Vagina (tissue), 2 donors: ENCODE measurements around the gene LHX4. TPM values are rescaled to one million over a fixed set of nuclear protein-coding genes. Genes with fewer than 3 reads are reported as not detected.
A peak's percentile ranks its signal among the peaks of the same experiment; 100 is the strongest.

ENCODE experiments used
- DNase-seq, 2 donors: peaks; one replicate each; pipeline ENCODE4 v3.0.0-alpha.2; 2017; ENCODE audit errors: extremely low spot score in 2 of 2
- H3K27ac ChIP-seq: fragments of 200-600 bp; sonication (generic); one replicate; pipeline ENCODE4 v1.5.1; 2019
- H3K27me3 ChIP-seq: fragments of 200-600 bp; sonication (generic); one replicate; pipeline ENCODE4 v1.5.1; 2019
- H3K36me3 ChIP-seq, 2 donors: fragments of 200-600 bp; sonication (generic); one replicate each; pipeline ENCODE4 v1.5.1; 2017 to 2019
- H3K4me1 ChIP-seq: fragments of 200-600 bp; sonication (generic); one replicate; pipeline ENCODE4 v1.5.1; 2019
- H3K4me3 ChIP-seq, 2 donors: fragments of 200-600 bp; sonication (generic); 1 replicate in 1 of 2; 2 replicates in 1 of 2; pipeline ENCODE4 v1.5.1; 2016 to 2019
- H3K9me3 ChIP-seq: fragments of 200-600 bp; sonication (generic); one replicate; pipeline ENCODE4 v1.5.1; 2019
- POLR2A ChIP-seq, 2 donors: fragments of 450-650 bp; IDR thresholded peaks; one replicate each; pipeline ENCODE4 v1.6.1; 2017; ENCODE audit warnings: antibody characterized with exemption in 2 of 2, mild to moderate bottlenecking in 2 of 2, moderate library complexity in 2 of 2
- POLR2AphosphoS5 ChIP-seq, 2 donors: sonication (generic); formaldehyde crosslinking; IDR thresholded peaks; one replicate each; pipeline ENCODE4 v1.9.0; 2017; ENCODE audit warnings: antibody characterized with exemption in 2 of 2, mild to moderate bottlenecking in 2 of 2, low read depth in 1 of 2; ENCODE audit not compliant: insufficient read depth in 1 of 2
- intact Hi-C: fragments of 100-400 bp; cut with DNase I; formaldehyde crosslinking; loops from one replicate; pipeline ENCODE4 v1.15.1; 2023
- total RNA-seq: library from RNA; depleted of rRNA; stranded (reverse); fragments of >200 nt; gene quantifications from one replicate; pipeline ENCODE4 v1.2.3, GENCODE V29; 2016
- TF ChIP-seq, protein P1 (sequence below), 3 experiments: fragments of 450-650 bp in 2 of 3; fragments of 200-600 bp in 1 of 3; sonication (generic) in 1 of 3; IDR thresholded peaks; one replicate each; pipeline ENCODE4 v1.5.1; 2017 to 2019; ENCODE audit warnings: antibody characterized with exemption in 3 of 3, mild to moderate bottlenecking in 2 of 3, moderate library complexity in 2 of 3

Gene LHX4
- total RNA-seq, 1 donor from 2014 or later: 0.98 TPM

DNA sequence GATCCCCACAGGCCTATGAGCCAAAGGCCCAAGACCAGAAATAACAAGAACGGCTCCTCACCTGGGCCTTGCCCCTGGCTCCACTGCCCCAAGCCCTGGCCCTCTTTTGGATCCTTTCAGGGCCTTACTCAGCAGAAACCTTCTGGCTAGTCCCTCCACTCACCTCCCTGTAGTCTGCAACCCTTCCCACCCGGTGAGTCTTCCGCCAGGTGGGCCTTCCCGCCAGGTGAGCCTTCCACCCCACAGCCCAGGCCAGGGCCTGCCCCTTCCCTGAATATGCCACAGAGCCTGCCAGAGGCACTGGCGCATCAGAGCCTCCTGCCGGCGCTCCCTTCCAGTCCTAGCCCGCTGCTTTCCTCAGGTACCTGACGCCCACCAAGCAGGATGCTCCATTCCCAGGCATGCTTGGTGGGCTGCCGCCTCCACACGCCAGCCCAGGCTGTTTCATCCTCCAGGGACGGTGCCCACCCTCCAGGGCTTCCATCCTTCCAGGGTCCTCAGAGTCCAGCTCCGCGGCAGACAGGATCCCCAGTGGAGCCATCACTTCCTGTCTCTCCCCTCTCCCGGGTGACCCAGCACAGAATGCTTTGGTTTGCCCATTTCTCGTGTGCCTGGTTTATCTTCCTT lies 20.9 kb downstream of the LHX4 start:
- H3K4me1 ChIP-seq: no peaks in the 10 kb centered on the region
- H3K36me3 ChIP-seq: no peaks in the 10 kb centered on the region
- DNase-seq: no peak
- no peaks in the 10 kb centered on the region for H3K27me3 ChIP-seq
- H3K4me3 ChIP-seq: no peak overlapping the region
- TF ChIP-seq POLR2AphosphoS5 (IDR thresholded peaks at IDR 0.05; ENCODE audit: insufficient read depth in 1 of 2, low read depth in 1 of 2) (no peak), POLR2A (IDR thresholded peaks at IDR 0.05) (no peak)
- TF ChIP-seq, protein P1, sequence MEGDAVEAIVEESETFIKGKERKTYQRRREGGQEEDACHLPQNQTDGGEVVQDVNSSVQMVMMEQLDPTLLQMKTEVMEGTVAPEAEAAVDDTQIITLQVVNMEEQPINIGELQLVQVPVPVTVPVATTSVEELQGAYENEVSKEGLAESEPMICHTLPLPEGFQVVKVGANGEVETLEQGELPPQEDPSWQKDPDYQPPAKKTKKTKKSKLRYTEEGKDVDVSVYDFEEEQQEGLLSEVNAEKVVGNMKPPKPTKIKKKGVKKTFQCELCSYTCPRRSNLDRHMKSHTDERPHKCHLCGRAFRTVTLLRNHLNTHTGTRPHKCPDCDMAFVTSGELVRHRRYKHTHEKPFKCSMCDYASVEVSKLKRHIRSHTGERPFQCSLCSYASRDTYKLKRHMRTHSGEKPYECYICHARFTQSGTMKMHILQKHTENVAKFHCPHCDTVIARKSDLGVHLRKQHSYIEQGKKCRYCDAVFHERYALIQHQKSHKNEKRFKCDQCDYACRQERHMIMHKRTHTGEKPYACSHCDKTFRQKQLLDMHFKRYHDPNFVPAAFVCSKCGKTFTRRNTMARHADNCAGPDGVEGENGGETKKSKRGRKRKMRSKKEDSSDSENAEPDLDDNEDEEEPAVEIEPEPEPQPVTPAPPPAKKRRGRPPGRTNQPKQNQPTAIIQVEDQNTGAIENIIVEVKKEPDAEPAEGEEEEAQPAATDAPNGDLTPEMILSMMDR (IDR thresholded peaks at IDR 0.05): no peak
- intact Hi-C loops: loop anchor here (10.0 kb wide), 1 partner anchor 224 kb away; no protein-coding TSS in a partner anchor
- H3K27ac ChIP-seq: no peak overlapping the region
- no peaks in the 10 kb centered on the region for H3K9me3 ChIP-seq

DNA sequence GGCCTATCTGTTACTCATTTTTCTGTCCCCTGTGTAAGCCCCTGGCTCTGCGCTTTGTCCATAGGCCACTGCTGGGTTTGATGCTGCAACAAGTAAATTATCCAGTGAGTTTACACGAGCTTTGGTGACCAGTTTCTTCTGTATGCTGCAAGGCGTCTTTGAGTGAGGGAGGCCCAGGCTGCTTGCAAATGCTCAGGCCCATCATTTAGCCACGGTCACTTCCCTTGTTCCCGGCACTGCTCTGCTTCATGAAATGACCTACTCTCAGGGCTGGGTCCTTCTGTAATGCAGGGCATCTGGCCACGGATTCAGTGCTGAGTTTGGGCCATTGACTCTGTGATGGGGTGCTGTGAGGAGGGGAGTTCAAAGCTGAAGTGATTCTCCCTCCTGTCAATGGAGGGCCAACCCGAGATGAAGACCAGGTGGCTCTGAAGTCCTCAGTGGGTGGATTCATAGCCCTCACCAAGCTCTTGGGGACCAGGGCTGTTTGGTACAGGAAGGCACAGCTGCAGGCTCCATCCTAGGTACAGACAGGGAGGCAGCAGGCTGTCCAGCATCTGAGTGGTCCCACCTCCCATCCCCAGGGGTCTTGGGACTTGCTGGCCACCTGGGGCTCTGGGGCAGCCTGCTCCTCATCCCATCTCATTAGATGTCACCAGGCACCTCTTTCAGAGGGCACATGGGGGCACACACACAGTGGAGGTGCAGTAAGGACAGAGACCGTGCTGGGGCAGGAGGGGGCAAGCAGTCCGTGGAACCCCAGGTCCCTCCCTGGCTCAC lies 21.7 kb downstream of the LHX4 start:
- Histone ChIP-seq H3K9me3 (no peaks in the 10 kb centered on the region), H3K4me3 (no peak overlapping the region), H3K36me3 (no peaks in the 10 kb centered on the region), H3K4me1 (no peaks in the 10 kb centered on the region), H3K27ac (no peak overlapping the region), H3K27me3 (no peaks in the 10 kb centered on the region)
- TF ChIP-seq, protein P1 (IDR thresholded peaks at IDR 0.05): no peak
- no peak for DNase-seq
- intact Hi-C loops: loop anchor here (10.0 kb wide), 1 partner anchor 223 kb away; no protein-coding TSS in a partner anchor

DNA sequence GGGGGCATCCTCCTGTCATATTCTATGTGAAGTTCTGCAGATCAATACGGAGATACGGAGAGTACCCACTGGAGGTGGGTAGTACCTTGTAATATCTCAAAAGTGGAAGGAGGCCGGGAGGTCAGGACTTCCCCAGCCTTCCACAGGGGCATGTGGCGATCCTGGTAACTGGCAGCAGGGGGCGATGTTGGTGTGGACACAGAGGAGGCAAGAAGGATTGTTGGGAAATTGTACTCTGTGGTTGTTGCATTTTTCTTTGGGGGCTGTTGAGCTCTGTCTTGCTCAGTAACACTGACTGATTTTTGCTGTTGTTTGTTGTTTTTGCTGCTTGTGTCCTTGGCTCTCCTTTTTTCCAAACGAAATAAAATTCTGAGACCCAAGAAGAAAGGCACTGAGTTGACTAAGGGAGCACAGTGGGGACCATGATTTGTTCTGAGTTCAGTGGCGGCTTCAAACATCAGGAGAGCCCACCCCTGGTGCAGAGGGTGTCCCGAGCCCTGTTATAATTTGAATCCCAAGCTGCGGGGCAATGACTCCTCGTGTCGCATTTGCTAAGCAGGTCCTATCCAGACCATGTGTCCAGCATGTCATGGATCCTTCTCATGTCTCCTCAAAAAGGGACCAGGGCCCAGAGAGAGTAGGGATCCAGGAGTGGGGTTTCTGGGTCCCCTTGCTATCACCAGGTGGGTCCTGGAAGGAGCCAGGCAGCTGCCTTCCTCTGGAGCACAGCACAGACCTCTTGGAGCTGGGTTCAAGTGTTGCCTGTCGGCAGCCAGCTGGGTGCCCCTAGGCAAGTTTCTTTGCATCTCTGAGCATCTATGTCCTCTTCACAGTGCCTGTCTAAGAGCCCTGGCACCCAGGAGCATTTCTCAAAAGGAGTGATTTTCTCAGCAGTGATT lies 22.8 kb downstream of the LHX4 start:
- Histone ChIP-seq H3K27ac (no peak overlapping the region), H3K4me3 (no peak overlapping the region), H3K9me3 (no peaks in the 10 kb centered on the region), H3K4me1 (no peaks in the 10 kb centered on the region), H3K36me3 (no peaks in the 10 kb centered on the region), H3K27me3 (no peaks in the 10 kb centered on the region)
- intact Hi-C loops: loop anchor here (10.0 kb wide), 1 partner anchor 222 kb away; no protein-coding TSS in a partner anchor
- no peak for TF ChIP-seq POLR2A (IDR thresholded peaks at IDR 0.05)
- TF ChIP-seq, protein P1 (IDR thresholded peaks at IDR 0.05): peak; percentile 45 to 65 (median 60)
- no peak for DNase-seq

DNA sequence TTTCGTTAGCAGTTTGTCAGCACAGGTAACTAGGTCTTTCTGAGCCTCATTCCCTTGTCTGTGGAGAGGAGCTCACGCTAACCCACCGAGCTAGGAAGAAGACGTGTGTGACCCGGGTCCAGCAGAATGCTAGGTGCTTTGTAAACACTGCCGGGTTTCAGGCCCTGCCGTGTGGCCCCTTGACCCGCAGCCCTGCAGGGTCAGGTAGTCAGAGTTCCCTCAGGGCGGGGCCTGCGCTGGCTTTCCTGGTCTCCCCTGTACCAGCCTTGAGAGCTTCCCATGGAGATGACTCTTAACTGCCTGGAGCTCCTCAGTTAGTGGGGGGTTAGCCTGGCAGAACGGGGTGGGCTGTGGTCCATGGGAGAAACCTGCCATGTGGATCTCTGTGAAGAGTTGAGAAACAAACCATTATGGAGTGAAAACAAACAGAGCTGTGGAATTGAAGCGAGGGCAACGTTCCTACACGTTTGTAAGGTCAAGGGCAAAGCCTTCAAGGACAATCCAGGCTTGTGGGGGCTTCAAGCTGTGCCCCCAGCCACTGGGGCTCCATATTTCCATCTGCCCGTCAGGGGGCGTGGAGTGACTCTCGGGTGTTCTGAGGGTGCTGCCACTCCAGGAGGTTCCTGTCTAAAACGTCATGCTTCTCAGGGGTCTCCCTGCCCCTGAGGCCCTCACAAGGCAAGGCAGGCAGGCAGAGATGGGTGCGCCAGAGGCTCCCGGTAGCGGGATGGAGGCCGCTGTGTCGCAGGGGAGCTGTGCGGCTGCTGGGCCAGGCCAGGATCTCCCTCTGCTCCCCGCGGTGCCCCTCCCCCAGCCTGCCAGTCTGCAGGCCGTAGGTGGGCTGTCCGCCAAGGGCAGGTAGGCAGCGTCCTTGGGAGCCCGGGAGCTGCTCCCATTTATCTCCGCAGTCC lies 23.8 kb downstream of the LHX4 start:
- intact Hi-C loops: loop anchor here (10.0 kb wide), 1 partner anchor 221 kb away; no protein-coding TSS in a partner anchor
- Histone ChIP-seq H3K36me3 (no peaks in the 10 kb centered on the region), H3K27ac (no peak overlapping the region), H3K4me1 (no peaks in the 10 kb centered on the region), H3K4me3 (no peak overlapping the region), H3K9me3 (no peaks in the 10 kb centered on the region), H3K27me3 (no peaks in the 10 kb centered on the region)
- DNase-seq: no peak
- TF ChIP-seq POLR2AphosphoS5 (IDR thresholded peaks at IDR 0.05; ENCODE audit: insufficient read depth in 1 of 2, low read depth in 1 of 2) (no peak), POLR2A (IDR thresholded peaks at IDR 0.05) (no peak)
- TF ChIP-seq, protein P1 (IDR thresholded peaks at IDR 0.05): no peak
